ENCODE results near the gene LNX1. TPM values are rescaled to one million over a fixed set of nuclear protein-coding genes. Genes with fewer than 3 reads are reported as not detected.

Gene LNX1
- total and polyA plus RNA-seq, 2 of the 13 experiments (the other 11 are each of a cell fraction or from before 2014, with no cell fraction given): 0.49 TPM

DNA sequence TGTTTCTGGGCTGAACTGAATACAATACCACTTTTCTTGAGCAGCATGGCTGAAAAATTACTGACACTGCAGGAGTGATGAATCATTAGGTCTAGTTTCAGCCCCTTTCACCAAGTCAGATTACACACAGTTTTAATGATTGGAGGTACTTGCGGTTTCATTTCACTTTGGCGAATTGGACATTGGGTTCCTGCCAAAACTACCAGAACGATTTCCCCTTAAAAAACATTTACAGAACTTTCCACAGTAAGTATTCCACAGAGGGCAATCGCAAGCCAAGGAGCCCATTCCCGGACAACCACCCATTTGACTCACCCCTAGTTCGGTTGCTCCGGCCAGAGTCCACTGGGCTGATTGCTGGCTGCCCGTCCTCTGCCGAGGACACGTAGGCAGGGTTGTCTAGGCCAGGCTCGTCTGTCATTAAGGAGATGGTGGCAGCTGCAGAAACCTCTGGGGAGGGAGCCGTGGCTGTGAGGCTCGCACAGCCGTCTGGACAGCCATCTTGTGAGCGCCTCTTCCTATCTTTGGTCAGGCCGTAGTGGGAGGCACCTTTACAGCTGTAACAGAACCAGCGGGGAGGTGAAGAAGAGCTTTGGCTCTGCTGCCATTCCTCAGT lies 83.5 kb downstream of the LNX1 start (continued):
- TF ChIP-seq, protein P1, sequence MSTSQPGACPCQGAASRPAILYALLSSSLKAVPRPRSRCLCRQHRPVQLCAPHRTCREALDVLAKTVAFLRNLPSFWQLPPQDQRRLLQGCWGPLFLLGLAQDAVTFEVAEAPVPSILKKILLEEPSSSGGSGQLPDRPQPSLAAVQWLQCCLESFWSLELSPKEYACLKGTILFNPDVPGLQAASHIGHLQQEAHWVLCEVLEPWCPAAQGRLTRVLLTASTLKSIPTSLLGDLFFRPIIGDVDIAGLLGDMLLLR (CRISPR knock-in tag; IDR thresholded peaks at IDR 0.05): no peak
- peak; percentile 39; the same call in 1 of the 2 replicates for TF ChIP-seq KDM5B (CRISPR knock-in tag; IDR thresholded peaks at IDR 0.05; ENCODE audit: borderline replicate concordance)
- TF ChIP-seq TAF1 (CRISPR knock-in tag; IDR thresholded peaks at IDR 0.05): peak; percentile 54; the same call in 1 of the 2 replicates
- TF ChIP-seq ZNF292 (CRISPR knock-in tag; IDR thresholded peaks at IDR 0.05; ENCODE audit: borderline replicate concordance, low read depth): peak; percentile 79; the same call in 1 of the 2 replicates
- peak; percentile 27; the same call in 1 of the 2 replicates for TF ChIP-seq WIZ (CRISPR knock-in tag; IDR thresholded peaks at IDR 0.05)
- no peak for TF ChIP-seq RORA (CRISPR knock-in tag; IDR thresholded peaks at IDR 0.05)
- no peak for TF ChIP-seq HMG20B (CRISPR knock-in tag; conservative IDR thresholded peaks at IDR 0.05)
- no peak for TF ChIP-seq ZBTB1 (CRISPR knock-in tag; IDR thresholded peaks at IDR 0.05; ENCODE audit: borderline replicate concordance)
- TF ChIP-seq ZNF619 (CRISPR knock-in tag; IDR thresholded peaks at IDR 0.05): no peak
- TF ChIP-seq ZFP36L2 (CRISPR knock-in tag; IDR thresholded peaks at IDR 0.05): no peak
- no peak for TF ChIP-seq ZNF652 (CRISPR knock-in tag; IDR thresholded peaks at IDR 0.05; ENCODE audit: borderline replicate concordance, low read depth)
- TF ChIP-seq ZNF264 (CRISPR knock-in tag; IDR thresholded peaks at IDR 0.05): 0 out of 2 replicates have a peak, but pooled peaks have one; percentile 35
- no peak for TF ChIP-seq ZNF20 (CRISPR knock-in tag; IDR thresholded peaks at IDR 0.05)
- TF ChIP-seq, protein P2, sequence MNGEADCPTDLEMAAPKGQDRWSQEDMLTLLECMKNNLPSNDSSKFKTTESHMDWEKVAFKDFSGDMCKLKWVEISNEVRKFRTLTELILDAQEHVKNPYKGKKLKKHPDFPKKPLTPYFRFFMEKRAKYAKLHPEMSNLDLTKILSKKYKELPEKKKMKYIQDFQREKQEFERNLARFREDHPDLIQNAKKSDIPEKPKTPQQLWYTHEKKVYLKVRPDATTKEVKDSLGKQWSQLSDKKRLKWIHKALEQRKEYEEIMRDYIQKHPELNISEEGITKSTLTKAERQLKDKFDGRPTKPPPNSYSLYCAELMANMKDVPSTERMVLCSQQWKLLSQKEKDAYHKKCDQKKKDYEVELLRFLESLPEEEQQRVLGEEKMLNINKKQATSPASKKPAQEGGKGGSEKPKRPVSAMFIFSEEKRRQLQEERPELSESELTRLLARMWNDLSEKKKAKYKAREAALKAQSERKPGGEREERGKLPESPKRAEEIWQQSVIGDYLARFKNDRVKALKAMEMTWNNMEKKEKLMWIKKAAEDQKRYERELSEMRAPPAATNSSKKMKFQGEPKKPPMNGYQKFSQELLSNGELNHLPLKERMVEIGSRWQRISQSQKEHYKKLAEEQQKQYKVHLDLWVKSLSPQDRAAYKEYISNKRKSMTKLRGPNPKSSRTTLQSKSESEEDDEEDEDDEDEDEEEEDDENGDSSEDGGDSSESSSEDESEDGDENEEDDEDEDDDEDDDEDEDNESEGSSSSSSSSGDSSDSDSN (CRISPR knock-in tag; IDR thresholded peaks at IDR 0.05): peak; percentile 78
- TF ChIP-seq DPF2 (CRISPR knock-in tag; IDR thresholded peaks at IDR 0.05; ENCODE audit: borderline replicate concordance, low read depth): no peak
- TF ChIP-seq ZEB1 (IDR thresholded peaks at IDR 0.05; ENCODE audit: insufficient replicate concordance, low read depth): no peak
- no peak for TF ChIP-seq SIN3B (IDR thresholded peaks at IDR 0.05; ENCODE audit: low read length)
- TF ChIP-seq, protein P3, sequence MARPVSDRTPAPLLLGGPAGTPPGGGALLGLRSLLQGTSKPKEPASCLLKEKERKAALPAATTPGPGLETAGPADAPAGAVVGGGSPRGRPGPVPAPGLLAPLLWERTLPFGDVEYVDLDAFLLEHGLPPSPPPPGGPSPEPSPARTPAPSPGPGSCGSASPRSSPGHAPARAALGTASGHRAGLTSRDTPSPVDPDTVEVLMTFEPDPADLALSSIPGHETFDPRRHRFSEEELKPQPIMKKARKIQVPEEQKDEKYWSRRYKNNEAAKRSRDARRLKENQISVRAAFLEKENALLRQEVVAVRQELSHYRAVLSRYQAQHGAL (CRISPR knock-in tag; IDR thresholded peaks at IDR 0.05; ENCODE audit: not compliant biosample characterization): no peak
- peak; percentile 82 for TF ChIP-seq YY1 (IDR thresholded peaks at IDR 0.05; ENCODE audit: insufficient read depth, insufficient replicate concordance, low read depth, low read length)
- no peak for TF ChIP-seq NFATC3 (CRISPR knock-in tag; IDR thresholded peaks at IDR 0.05)
- TF ChIP-seq HOXA9 (CRISPR knock-in tag; IDR thresholded peaks at IDR 0.05; ENCODE audit: borderline replicate concordance): no peak
- peak; percentile 32; the same call in 1 of the 2 replicates for TF ChIP-seq NCOA2 (CRISPR knock-in tag; IDR thresholded peaks at IDR 0.05)
- TF ChIP-seq, protein P4, sequence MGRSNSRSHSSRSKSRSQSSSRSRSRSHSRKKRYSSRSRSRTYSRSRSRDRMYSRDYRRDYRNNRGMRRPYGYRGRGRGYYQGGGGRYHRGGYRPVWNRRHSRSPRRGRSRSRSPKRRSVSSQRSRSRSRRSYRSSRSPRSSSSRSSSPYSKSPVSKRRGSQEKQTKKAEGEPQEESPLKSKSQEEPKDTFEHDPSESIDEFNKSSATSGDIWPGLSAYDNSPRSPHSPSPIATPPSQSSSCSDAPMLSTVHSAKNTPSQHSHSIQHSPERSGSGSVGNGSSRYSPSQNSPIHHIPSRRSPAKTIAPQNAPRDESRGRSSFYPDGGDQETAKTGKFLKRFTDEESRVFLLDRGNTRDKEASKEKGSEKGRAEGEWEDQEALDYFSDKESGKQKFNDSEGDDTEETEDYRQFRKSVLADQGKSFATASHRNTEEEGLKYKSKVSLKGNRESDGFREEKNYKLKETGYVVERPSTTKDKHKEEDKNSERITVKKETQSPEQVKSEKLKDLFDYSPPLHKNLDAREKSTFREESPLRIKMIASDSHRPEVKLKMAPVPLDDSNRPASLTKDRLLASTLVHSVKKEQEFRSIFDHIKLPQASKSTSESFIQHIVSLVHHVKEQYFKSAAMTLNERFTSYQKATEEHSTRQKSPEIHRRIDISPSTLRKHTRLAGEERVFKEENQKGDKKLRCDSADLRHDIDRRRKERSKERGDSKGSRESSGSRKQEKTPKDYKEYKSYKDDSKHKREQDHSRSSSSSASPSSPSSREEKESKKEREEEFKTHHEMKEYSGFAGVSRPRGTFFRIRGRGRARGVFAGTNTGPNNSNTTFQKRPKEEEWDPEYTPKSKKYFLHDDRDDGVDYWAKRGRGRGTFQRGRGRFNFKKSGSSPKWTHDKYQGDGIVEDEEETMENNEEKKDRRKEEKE (IDR thresholded peaks at IDR 0.05): no peak

All from HepG2 (cell line).